NCI-H128 (cell line): ENCODE results near the gene SART1.
"Not testable (repeated sequence)": the region's sequence is repeated elsewhere in the genome, so short reads cannot be mapped to it uniquely, and the experiment has no call there.

Experiments
- DNase-seq: peaks from one replicate; lab custom pipeline; 2025; ENCODE audit not compliant: unreplicated experiment; lab: John Stamatoyannopoulos, UW

Gene SART1

GRCh38 chr11:65931773-65932557 lies 29.6 kb upstream of the SART1 start:
- DNase-seq = no peak

GRCh38 chr11:65932558-65932919 lies 29.0 kb upstream of the SART1 start:
- no peak for DNase-seq

- no peak for DNase-seq
Observed at GRCh38 chr11:65934014-65934413, 27.5 kb upstream of the SART1 start.

- DNase-seq = no peak
Observed at GRCh38 chr11:65937766-65938165, 23.8 kb upstream of the SART1 start.

- no peak for DNase-seq
Observed at GRCh38 chr11:65941720-65942310, 19.7 kb upstream of the SART1 start.

GRCh38 chr11:65942531-65942930 lies 19.0 kb upstream of the SART1 start:
- no peak for DNase-seq

GRCh38 chr11:65944191-65944590 lies 17.3 kb upstream of the SART1 start:
- no peak for DNase-seq

- no peak for DNase-seq
Observed at GRCh38 chr11:65944767-65945166, 16.8 kb upstream of the SART1 start.

GRCh38 chr11:65945430-65945911 lies 16.1 kb upstream of the SART1 start, which contains the start of gene TSGA10IP:
TSGA10IP (plus strand) TSS chr11:65945480; CDS start chr11:65945676, 196 bp downstream.
- no peak for DNase-seq

GRCh38 chr11:65945941-65946558 lies 15.5 kb upstream of the SART1 start:
- no peak for DNase-seq

- DNase-seq = no peak
Observed at GRCh38 chr11:65946655-65947054, 14.9 kb upstream of the SART1 start.

- DNase-seq = no peak
Observed at GRCh38 chr11:65947133-65947532, 14.4 kb upstream of the SART1 start.

GRCh38 chr11:65947603-65948125 lies 13.9 kb upstream of the SART1 start:
- DNase-seq = no peak

GRCh38 chr11:65950711-65951110 lies 10.8 kb upstream of the SART1 start:
- DNase-seq = not testable (repeated sequence)

GRCh38 chr11:65951641-65952040 lies 9.9 kb upstream of the SART1 start:
- not testable (repeated sequence) for DNase-seq

- DNase-seq = no peak
Observed at GRCh38 chr11:65952052-65952521, 9.4 kb upstream of the SART1 start.

- no peak for DNase-seq
Observed at GRCh38 chr11:65953471-65953870, 8.1 kb upstream of the SART1 start.

GRCh38 chr11:65954771-65955170 lies 6.8 kb upstream of the SART1 start:
- DNase-seq = no peak

GRCh38 chr11:65958291-65958690 lies 3.2 kb upstream of the SART1 start:
- DNase-seq = no peak

- DNase-seq = no peak
Observed at GRCh38 chr11:65958774-65959420, 2.6 kb upstream of the SART1 start.

- DNase-seq = no peak
Observed at GRCh38 chr11:65960824-65961266, 689 bp upstream of the SART1 start.
